ENCODE measurements around the gene EHMT2. TPM values are rescaled to one million over a fixed set of nuclear protein-coding genes. Genes with fewer than 3 reads are reported as not detected.

The EHMT2 gene
- 51.1 and 57.6 TPM in 2 replicates for total RNA-seq

DNA sequence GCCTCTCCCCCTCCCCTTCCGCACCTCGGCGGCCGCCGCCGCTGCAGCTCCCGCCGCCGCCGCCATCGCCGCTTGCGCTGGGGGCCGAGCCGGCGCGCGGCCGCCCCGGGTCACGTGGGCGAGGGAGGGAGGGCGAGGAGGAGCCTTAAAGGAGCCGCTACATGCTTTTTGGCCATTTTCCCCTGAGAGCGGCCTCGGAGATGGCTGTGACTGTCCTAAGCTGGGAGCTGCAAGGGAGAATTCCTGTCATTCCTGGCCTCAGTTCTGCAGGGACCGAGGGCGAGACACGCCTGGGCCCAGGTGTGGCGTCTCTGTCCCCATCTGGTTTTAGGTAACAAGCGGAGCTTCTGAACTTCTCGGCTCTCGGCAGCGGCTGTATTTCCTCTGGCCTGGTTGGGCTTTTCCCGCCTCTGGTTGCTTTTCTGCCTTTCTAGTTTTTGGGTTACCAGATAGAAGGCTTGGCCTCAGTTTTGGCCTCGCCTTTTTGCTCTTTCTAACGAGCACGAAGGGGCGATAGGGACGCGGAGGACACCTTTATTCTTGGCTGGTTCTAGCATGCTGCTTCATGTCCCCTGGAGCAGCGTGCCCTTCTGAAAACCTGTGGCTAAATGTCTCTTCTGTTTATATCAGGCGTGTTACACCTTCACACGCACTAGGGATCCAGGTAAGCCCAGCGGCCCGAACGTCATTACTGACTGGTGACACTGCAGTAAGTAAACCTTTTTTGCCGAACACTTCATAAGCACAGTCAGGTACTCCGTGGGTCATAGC is at the start of gene EHMT2:
Gene EHMT2, minus strand, starts transcription at position 87 of the 771 bp plus-strand sequence. Its CDS starts 21 bp downstream, at position 66.

GRCh38 chr6:31945507-31946369 is 48.2 kb upstream of the EHMT2 start, which contains the start of gene CFB:
TSS of gene CFB (plus strand) at chr6:31946095. CDS start at chr6:31946222, 127 bp downstream.

GRCh38 chr6:31927242-31927862 is 29.9 kb upstream of the EHMT2 start, which contains the start of gene C2:
TSS of gene C2 (plus strand) at chr6:31927717. CDS start at chr6:31927753, 36 bp downstream.

GRCh38 chr6:31901953-31902643 is 4.6 kb upstream of the EHMT2 start, which contains the start of gene ZBTB12:
TSS of gene ZBTB12 (minus strand) at chr6:31902086. CDS start at chr6:31901305, 781 bp downstream.

DNA sequence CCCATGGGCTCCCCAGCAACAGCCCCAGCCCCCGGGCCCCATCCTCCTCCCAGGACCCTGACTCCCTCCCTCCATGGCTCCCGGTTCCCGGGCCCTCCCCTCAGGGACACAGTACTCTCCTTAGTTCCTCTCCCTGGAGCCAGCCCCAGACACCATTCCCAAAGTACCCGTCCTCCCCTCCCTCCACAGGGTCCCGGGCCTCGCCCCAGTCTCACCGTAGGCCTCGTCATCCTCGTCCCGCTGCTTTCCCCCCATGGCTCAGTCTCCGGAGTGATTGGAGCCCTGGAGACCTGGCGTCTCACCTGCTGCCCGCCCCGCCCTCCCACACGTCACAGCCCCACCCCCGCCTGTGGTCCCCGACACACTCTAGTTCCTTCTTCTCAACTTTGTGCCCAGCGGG is 18.8 kb downstream of the EHMT2 start, which contains the start of gene SLC44A4:
Gene SLC44A4, minus strand, starts transcription at position 272 of the 400 bp plus-strand sequence. Its CDS starts 17 bp downstream, at position 255.

DNA sequence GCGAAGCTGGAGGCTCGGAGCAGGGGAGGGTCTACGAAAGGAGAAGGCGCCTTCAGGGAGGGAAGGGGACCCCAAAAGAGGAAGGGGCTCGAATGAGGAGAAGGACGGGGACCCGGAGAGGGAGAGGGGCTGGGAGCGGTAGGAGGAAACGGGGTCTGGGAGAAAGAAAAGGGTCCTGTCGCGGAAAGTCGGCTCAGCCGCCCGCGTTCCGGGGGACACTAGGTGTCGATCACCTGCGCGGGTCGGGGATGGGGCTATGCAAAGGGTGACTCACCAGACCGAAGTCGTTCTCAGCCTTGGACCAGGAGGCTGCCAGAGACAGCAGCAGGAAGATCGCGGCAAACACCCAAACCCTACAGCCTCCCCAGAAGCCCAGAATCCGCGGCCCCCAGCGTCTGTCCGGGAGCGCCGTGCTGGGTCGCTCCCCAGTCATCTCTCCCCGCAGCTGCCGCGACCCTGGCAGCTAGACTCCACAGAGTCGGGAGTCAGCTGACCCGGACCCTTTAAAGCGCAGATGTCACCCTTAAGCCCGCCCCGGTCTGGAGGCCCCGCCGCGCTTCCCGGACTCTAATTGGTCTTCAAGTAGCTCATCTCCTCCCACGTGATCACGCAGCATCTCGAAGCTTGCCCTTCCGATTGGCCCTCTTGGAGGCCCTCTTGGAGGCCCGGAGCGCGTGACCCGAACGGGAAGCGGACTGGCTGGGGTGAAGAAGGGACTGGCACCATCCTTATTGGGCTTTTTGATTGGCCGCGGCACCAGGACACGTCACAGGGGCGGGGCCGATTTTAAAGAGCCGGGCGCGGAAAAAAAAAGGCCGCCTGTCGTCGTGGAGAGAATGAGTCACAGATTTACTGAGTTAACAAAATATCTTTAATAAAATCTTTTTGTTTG is 34.9 kb downstream of the EHMT2 start, which contains the start of gene NEU1:
Gene NEU1, minus strand, starts transcription at position 478 of the 892 bp plus-strand sequence. Its CDS starts 45 bp downstream, at position 433.

Other genes with a start within 250 kb of the EHMT2 start
- gene BAG6, start 245.0 kb downstream of the EHMT2 start, total RNA-seq, result 116 and 226 TPM in 2 replicates
- gene APOM, start 241.8 kb downstream of the EHMT2 start, total RNA-seq, result 0.60 and 0.89 TPM in 2 replicates
- gene C6orf47, start 236.9 kb downstream of the EHMT2 start, total RNA-seq, result 16.6 and 22.0 TPM in 2 replicates
- 10.1 and 10.3 TPM in 2 replicates for gene GPANK1, start 232.7 kb downstream of the EHMT2 start, total RNA-seq
- 73.6 and 90.3 TPM in 2 replicates for gene CSNK2B, start 231.6 kb downstream of the EHMT2 start, total RNA-seq
- 2.9 and 3.0 TPM in 2 replicates for gene LY6G5B, start 227.7 kb downstream of the EHMT2 start, total RNA-seq
- 0.51 and 0.59 TPM in 2 replicates for gene LY6G5C, start 216.6 kb downstream of the EHMT2 start, total RNA-seq
- 38.6 and 56.1 TPM in 2 replicates for gene ABHD16A, start 194.4 kb downstream of the EHMT2 start, total RNA-seq
- gene LY6G6F, start 190.8 kb downstream of the EHMT2 start, total RNA-seq, result not detected in 2 replicates
- gene LY6G6D, start 182.3 kb downstream of the EHMT2 start, total RNA-seq, result not detected in 2 replicates
- not detected in 2 replicates for gene LY6G6C, start 176.0 kb downstream of the EHMT2 start, total RNA-seq
- not detected in 2 replicates for gene MPIG6B, start 174.3 kb downstream of the EHMT2 start, total RNA-seq
- 54.9 and 59.1 TPM in 2 replicates for gene DDAH2, start 168.4 kb downstream of the EHMT2 start, total RNA-seq
- gene CLIC1, start 161.2 kb downstream of the EHMT2 start, total RNA-seq, result 514 and 620 TPM in 2 replicates
- gene MSH5, start 157.7 kb downstream of the EHMT2 start, total RNA-seq, result 3.6 and 10.9 TPM in 2 replicates
- gene SAPCD1, start 135.0 kb downstream of the EHMT2 start, total RNA-seq, result 1.2 TPM in 2 replicates
- gene VWA7, start 120.4 kb downstream of the EHMT2 start, total RNA-seq, result 0.09 TPM in 1 of 2 replicates, not detected in the other
- gene VARS1, start 101.9 kb downstream of the EHMT2 start, total RNA-seq, result 67.4 and 123 TPM in 2 replicates
- gene LSM2, start 90.7 kb downstream of the EHMT2 start, total RNA-seq, result 17.2 and 18.4 TPM in 2 replicates
- gene HSPA1L, start 82.4 kb downstream of the EHMT2 start, total RNA-seq, result 1.2 and 2.1 TPM in 2 replicates
- gene HSPA1A, start 82.2 kb downstream of the EHMT2 start, total RNA-seq, result 73.6 and 99.1 TPM in 2 replicates
- 84.9 and 117 TPM in 2 replicates for gene HSPA1B, start 70.0 kb downstream of the EHMT2 start, total RNA-seq
- gene NEU1, start 34.9 kb downstream of the EHMT2 start, total RNA-seq, result 72.0 and 133 TPM in 2 replicates
- gene SLC44A4, start 18.7 kb downstream of the EHMT2 start, total RNA-seq, result 0.05 and 0.30 TPM in 2 replicates
- gene ZBTB12, start 4.4 kb upstream of the EHMT2 start, total RNA-seq, result 3.6 and 4.7 TPM in 2 replicates
- 0.42 and 0.89 TPM in 2 replicates for gene C2, start 30.0 kb upstream of the EHMT2 start, total RNA-seq
- gene CFB, start 48.4 kb upstream of the EHMT2 start, total RNA-seq, result 4.1 and 28.8 TPM in 2 replicates
- 89.1 and 109 TPM in 2 replicates for gene NELFE, start 61.3 kb upstream of the EHMT2 start, total RNA-seq
- 60.3 and 63.7 TPM in 2 replicates for gene SKIC2, start 61.5 kb upstream of the EHMT2 start, total RNA-seq
- gene DXO, start 74.4 kb upstream of the EHMT2 start, total RNA-seq, result 11.0 and 11.3 TPM in 2 replicates
- 4.2 and 4.3 TPM in 2 replicates for gene C4A, start 84.4 kb upstream of the EHMT2 start, total RNA-seq
- 2.1 and 3.9 TPM in 2 replicates for gene C4B, start 117.1 kb upstream of the EHMT2 start, total RNA-seq
- 0.14 TPM in 1 of 2 replicates, not detected in the other for gene CYP21A2, start 140.7 kb upstream of the EHMT2 start, total RNA-seq
- gene TNXB, start 211.6 kb upstream of the EHMT2 start, total RNA-seq, result 0.89 and 1.7 TPM in 2 replicates
- 18.7 and 28.5 TPM in 2 replicates for gene ATF6B, start 230.5 kb upstream of the EHMT2 start, total RNA-seq
- 3.0 and 3.6 TPM in 2 replicates for gene FKBPL, start 232.6 kb upstream of the EHMT2 start, total RNA-seq